ENCODE measurements around the gene ADAMTS17. TPM values are rescaled to one million over a fixed set of nuclear protein-coding genes. Genes with fewer than 3 reads are reported as not detected.

Gene ADAMTS17
- total and polyA plus RNA-seq, 2 experiments from 2014 or later, result 3.7 to 4.4 TPM

- no peak for DNase-seq (ENCODE audit: low spot score)
- H3K9me2 ChIP-seq (replicated peaks; ENCODE audit: insufficient read depth), result no peaks in the 10 kb centered on the region
- TF ChIP-seq EZH2 (IDR thresholded peaks at IDR 0.05; ENCODE audit: borderline replicate concordance) (no peak), CTCF (IDR thresholded peaks at IDR 0.05; ENCODE audit: poor library complexity) (no peak), EZH2phosphoT487 (IDR thresholded peaks at IDR 0.05; ENCODE audit: low read depth, severe bottlenecking, unreplicated experiment) (no peak)
- no peak overlapping the region for H3K4me3 ChIP-seq
- H3K27me3 ChIP-seq, result no peaks in the 10 kb centered on the region
- peaks cover 24% of the 10 kb centered on the region for H3K4me1 ChIP-seq (ENCODE audit: insufficient read depth)
- no peaks in the 10 kb centered on the region for H3K9me3 ChIP-seq (ENCODE audit: low read depth)
- H3K4me2 ChIP-seq, result no peak overlapping the region
- H3K27ac ChIP-seq, result peak overlapping the region; percentile 77
- H4K20me1 ChIP-seq (ENCODE audit: insufficient read depth, poor library complexity, severe bottlenecking), result no peaks in the 10 kb centered on the region
- no peak overlapping the region for H2AFZ ChIP-seq
- no peaks in the 10 kb centered on the region for H3K79me2 ChIP-seq
- no peaks in the 10 kb centered on the region for H3K36me3 ChIP-seq (replicated peaks; ENCODE audit: insufficient read depth, low read depth)
- 80% methylated on average over 13 of the region's 13 CpGs for WGBS (ENCODE audit: low lambda C conversion rate, missing lambda C conversion rate)
These were observed 126.5 kb downstream of the ADAMTS17 start for GRCh38 chr15:100215031-100215842.

- peak overlapping the region; percentile 68 for H3K4me2 ChIP-seq
- H3K4me3 ChIP-seq, result no peak overlapping the region
- no peak overlapping the region for H2AFZ ChIP-seq
- 24% methylated on average over 10 of the region's 11 CpGs for WGBS (ENCODE audit: low lambda C conversion rate, missing lambda C conversion rate)
- H3K79me2 ChIP-seq, result no peaks in the 10 kb centered on the region
- no peaks in the 10 kb centered on the region for H3K27me3 ChIP-seq
- TF ChIP-seq CTCF (IDR thresholded peaks at IDR 0.05; ENCODE audit: poor library complexity) (no peak), EZH2 (IDR thresholded peaks at IDR 0.05; ENCODE audit: borderline replicate concordance) (no peak), EZH2phosphoT487 (IDR thresholded peaks at IDR 0.05; ENCODE audit: low read depth, severe bottlenecking, unreplicated experiment) (no peak)
- peak; percentile 82 for DNase-seq (ENCODE audit: low spot score)
- no peaks in the 10 kb centered on the region for H4K20me1 ChIP-seq (ENCODE audit: insufficient read depth, poor library complexity, severe bottlenecking)
- H3K36me3 ChIP-seq (replicated peaks; ENCODE audit: insufficient read depth, low read depth), result no peaks in the 10 kb centered on the region
- H3K9me3 ChIP-seq (ENCODE audit: low read depth), result no peaks in the 10 kb centered on the region
- H3K9me2 ChIP-seq (replicated peaks; ENCODE audit: insufficient read depth), result no peaks in the 10 kb centered on the region
- H3K27ac ChIP-seq, result peak overlapping the region; percentile 75
- peaks cover 24% of the 10 kb centered on the region for H3K4me1 ChIP-seq (ENCODE audit: insufficient read depth)
These were observed 129.6 kb downstream of the ADAMTS17 start for GRCh38 chr15:100211855-100212850.

GRCh38 chr15:100210338-100210737 is 131.4 kb downstream of the ADAMTS17 start:
- H3K9me3 ChIP-seq (ENCODE audit: low read depth), result no peaks in the 10 kb centered on the region
- no peaks in the 10 kb centered on the region for H3K27me3 ChIP-seq
- DNase-seq (ENCODE audit: low spot score), result no peak
- H3K4me2 ChIP-seq, result no peak overlapping the region
- 93% methylated on average over 5 of the region's 5 CpGs for WGBS (ENCODE audit: low lambda C conversion rate, missing lambda C conversion rate)
- H3K4me3 ChIP-seq, result no peak overlapping the region
- no peaks in the 10 kb centered on the region for H3K79me2 ChIP-seq
- no peaks in the 10 kb centered on the region for H3K36me3 ChIP-seq (replicated peaks; ENCODE audit: insufficient read depth, low read depth)
- H3K9me2 ChIP-seq (replicated peaks; ENCODE audit: insufficient read depth), result no peaks in the 10 kb centered on the region
- H2AFZ ChIP-seq, result no peak overlapping the region
- H3K4me1 ChIP-seq (ENCODE audit: insufficient read depth), result peaks cover 30% of the 10 kb centered on the region
- peak overlapping the region; percentile 25 for H3K27ac ChIP-seq
- TF ChIP-seq EZH2 (IDR thresholded peaks at IDR 0.05; ENCODE audit: borderline replicate concordance) (no peak), EZH2phosphoT487 (IDR thresholded peaks at IDR 0.05; ENCODE audit: low read depth, severe bottlenecking, unreplicated experiment) (no peak), CTCF (IDR thresholded peaks at IDR 0.05; ENCODE audit: poor library complexity) (no peak)
- no peaks in the 10 kb centered on the region for H4K20me1 ChIP-seq (ENCODE audit: insufficient read depth, poor library complexity, severe bottlenecking)

Data from hepatocyte (in vitro differentiated cells).